HEK293T (cell line): ENCODE measurements around the gene TGFBR1.

Experiments
- CTCF ChIA-PET: fragments of 350-600 bp; formaldehyde crosslinking; extraction: SDS; loops from one replicate; lab custom pipeline; 2021; ENCODE audit warnings: antibody characterized with exemption, inconsistent platforms; lab: Yijun Ruan, JAX
- POLR2A ChIA-PET: fragments of 350-600 bp; formaldehyde crosslinking; extraction: SDS; loops from one replicate; lab custom pipeline; 2020; ENCODE audit warnings: antibody characterized with exemption, inconsistent platforms; lab: Yijun Ruan, JAX
- DNase-seq: peaks from one replicate; pipeline ENCODE4 v3.0.0; 2012; ENCODE audit warnings: mixed read lengths; ENCODE audit errors: extremely low spot score
- ARNT ChIP-seq: fragments of 450-650 bp; IDR thresholded peaks from 2 replicates; pipeline ENCODE4 v1.6.1; 2017; ENCODE audit warnings: mild to moderate bottlenecking
- BHLHE40 ChIP-seq: fragments of 450-650 bp; IDR thresholded peaks from 2 replicates; pipeline ENCODE4 v1.6.1; 2016; ENCODE audit warnings: mild to moderate bottlenecking, moderate library complexity, borderline replicate concordance
- CTBP1 ChIP-seq: fragments of 450-650 bp; IDR thresholded peaks from 2 replicates; pipeline ENCODE4 v1.6.1; 2016; ENCODE audit warnings: borderline replicate concordance
- ELF4 ChIP-seq: fragments of 450-650 bp; IDR thresholded peaks from 2 replicates; pipeline ENCODE4 v1.6.1; 2017; ENCODE audit warnings: antibody characterized with exemption
- FOXA1 ChIP-seq: fragments of 450-650 bp; IDR thresholded peaks from 2 replicates; pipeline ENCODE4 v1.6.1; 2016; ENCODE audit warnings: mild to moderate bottlenecking
- FOXK2 ChIP-seq: fragments of 450-650 bp; IDR thresholded peaks from 2 replicates; pipeline ENCODE4 v1.6.1; 2016; ENCODE audit warnings: mild to moderate bottlenecking
- FOXM1 ChIP-seq: fragments of 450-650 bp; IDR thresholded peaks from 2 replicates; pipeline ENCODE4 v1.6.1; 2017; ENCODE audit warnings: mild to moderate bottlenecking, borderline replicate concordance
- HDGF ChIP-seq: fragments of 450-650 bp; IDR thresholded peaks from 2 replicates; pipeline ENCODE4 v1.6.1; 2017; ENCODE audit warnings: antibody characterized with exemption, borderline replicate concordance
- L3MBTL2 ChIP-seq: fragments of 450-650 bp; conservative IDR thresholded peaks from 2 replicates; pipeline ENCODE4 v1.6.1; 2016; ENCODE audit warnings: mild to moderate bottlenecking
- LEF1 ChIP-seq: fragments of 450-650 bp; IDR thresholded peaks from 2 replicates; pipeline ENCODE4 v1.6.1; 2017; ENCODE audit warnings: mild to moderate bottlenecking, borderline replicate concordance
- NFRKB ChIP-seq: fragments of 450-650 bp; IDR thresholded peaks from 2 replicates; pipeline ENCODE4 v1.6.1; 2016; ENCODE audit warnings: mild to moderate bottlenecking, moderate library complexity
- PKNOX1 ChIP-seq: fragments of 450-650 bp; IDR thresholded peaks from 2 replicates; pipeline ENCODE4 v1.6.1; 2016
- SP1 ChIP-seq: fragments of 450-650 bp; IDR thresholded peaks from 2 replicates; pipeline ENCODE4 v1.6.1; 2017
- SUZ12 ChIP-seq: fragments of 450-650 bp; IDR thresholded peaks from 2 replicates; pipeline ENCODE4 v1.6.1; 2016; ENCODE audit warnings: mild to moderate bottlenecking
- TARDBP ChIP-seq: fragments of 450-650 bp; IDR thresholded peaks from 2 replicates; pipeline ENCODE4 v1.6.1; 2016
- ZNF384 ChIP-seq: fragments of 450-650 bp; IDR thresholded peaks from 2 replicates; pipeline ENCODE4 v1.6.1; 2016

Gene TGFBR1

GRCh38 chr9:99171225-99172123, 66.6 kb downstream of the TGFBR1 start:
- POLR2A ChIA-PET, result interaction anchor here (0.8 kb wide), 2 partner anchors 50 to 51 kb away, joined by 3 read pairs; partner anchors contain the start of genes ALG2 and SEC61B
- TF ChIP-seq PKNOX1 (no peak), HDGF (no peak), LEF1 (no peak), SP1 (no peak), BHLHE40 (no peak), ZNF384 (no peak), FOXM1 (no peak), ELF4 (no peak), SUZ12 (no peak), TARDBP (no peak), ARNT (no peak), FOXA1 (no peak), NFRKB (no peak), FOXK2 (no peak), CTBP1 (no peak)
- CTCF ChIA-PET, result interaction anchor here (1.1 to 1.3 kb wide), 2 partner anchors 15 to 60 kb away, joined by 3 to 4 read pairs; no protein-coding TSS in a partner anchor
- DNase-seq, result no peak

- no peak for TF ChIP-seq L3MBTL2
- TF ChIP-seq FOXM1, result no peak
- TF ChIP-seq SP1, result no peak
- no peak for TF ChIP-seq NFRKB
- TF ChIP-seq PKNOX1, result peak; percentile 65
- no peak for TF ChIP-seq HDGF
- no peak for TF ChIP-seq SUZ12
- TF ChIP-seq FOXA1, result no peak
- ChIA-PET CTCF (interaction anchor here (1.0 to 1.3 kb wide), 3 partner anchors 9 to 59 kb away, joined by 3 to 4 read pairs (median 3); no protein-coding TSS in a partner anchor), POLR2A (interaction anchor here (0.6 to 0.8 kb wide), 3 partner anchors 50 to 579 kb away, joined by 3 read pairs; partner anchors contain the start of genes ALG2 and SEC61B)
- DNase-seq, result no peak
These were observed 67.5 kb downstream of the TGFBR1 start for GRCh38 chr9:99172124-99173091.

- ChIA-PET POLR2A (no interaction called here), CTCF (no interaction called here)
- TF ChIP-seq SP1 (no peak), BHLHE40 (no peak), CTBP1 (no peak), TARDBP (no peak), HDGF (no peak), L3MBTL2 (no peak), SUZ12 (no peak), FOXK2 (no peak), NFRKB (no peak), LEF1 (no peak), ZNF384 (no peak), ARNT (no peak), ELF4 (no peak), PKNOX1 (no peak), FOXA1 (no peak), FOXM1 (no peak)
- no peak for DNase-seq
These were observed 68.9 kb downstream of the TGFBR1 start for GRCh38 chr9:99173570-99174504.

- ChIA-PET CTCF (interaction anchor here (1.8 kb wide), 1 partner anchor 9 kb away, joined by 5 read pairs; no protein-coding TSS in a partner anchor), POLR2A (no interaction called here)
- TF ChIP-seq NFRKB, result no peak
- TF ChIP-seq L3MBTL2, result no peak
- TF ChIP-seq LEF1, result no peak
- TF ChIP-seq ARNT, result no peak
- no peak for TF ChIP-seq ZNF384
- no peak for TF ChIP-seq CTBP1
- TF ChIP-seq TARDBP, result no peak
- TF ChIP-seq SUZ12, result no peak
- no peak for TF ChIP-seq BHLHE40
- no peak for TF ChIP-seq PKNOX1
- TF ChIP-seq HDGF, result no peak
- TF ChIP-seq SP1, result no peak
- TF ChIP-seq ELF4, result no peak
- TF ChIP-seq FOXM1, result no peak
- TF ChIP-seq FOXK2, result no peak
These were observed 71.7 kb downstream of the TGFBR1 start for GRCh38 chr9:99176527-99177013.

More at GRCh38 chr9:99176527-99177013, 71.7 kb downstream of the TGFBR1 start:
- DNase-seq, result no peak
